HG03064 (cell line): ENCODE measurements around the gene TAF1D.

ENCODE experiments used
- ATAC-seq: cut with Tn5 transposase; IDR thresholded peaks from one replicate; pipeline ENCODE4 v1.9.1; 2021; ENCODE audit warnings: low read depth; ENCODE audit not compliant: unreplicated experiment

TAF1D gene

DNA sequence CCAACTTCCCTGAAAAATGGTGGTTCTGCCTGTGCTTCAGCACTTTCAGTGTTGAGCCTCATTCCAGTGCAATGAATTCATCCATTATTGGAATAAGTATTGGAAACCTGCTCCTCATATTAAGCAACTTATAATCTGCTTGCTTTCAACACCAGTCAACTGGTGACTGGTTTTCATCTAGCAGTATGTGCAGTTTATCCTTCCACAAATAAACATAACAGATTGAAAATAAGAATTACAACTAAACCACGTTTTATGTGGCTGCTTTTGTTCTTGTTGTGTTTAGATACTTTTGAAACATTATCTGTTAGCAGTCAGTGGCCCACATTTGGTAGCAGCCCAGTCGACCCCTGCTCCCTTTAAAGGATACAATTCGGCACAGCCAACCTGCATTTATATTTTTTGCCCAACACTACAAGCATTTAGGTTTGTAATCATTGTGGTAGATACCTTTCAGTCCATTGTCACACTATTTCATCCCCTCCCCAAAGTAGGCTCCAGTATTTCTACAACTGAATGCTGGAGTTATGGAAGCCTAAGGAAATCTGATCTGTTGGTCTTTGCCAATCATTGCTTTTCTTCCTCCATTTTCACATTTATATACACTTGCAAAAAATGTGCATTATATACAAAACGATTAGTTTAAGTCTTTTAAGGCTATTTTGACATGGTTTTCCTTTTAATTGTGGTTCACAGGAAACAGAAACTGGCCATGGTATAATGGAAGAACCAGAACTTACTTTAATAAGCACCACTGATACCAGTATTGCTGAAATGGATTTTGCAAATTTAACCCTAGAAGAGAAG, 13.1 kb downstream of the TAF1D start:
- no peak for ATAC-seq

DNA sequence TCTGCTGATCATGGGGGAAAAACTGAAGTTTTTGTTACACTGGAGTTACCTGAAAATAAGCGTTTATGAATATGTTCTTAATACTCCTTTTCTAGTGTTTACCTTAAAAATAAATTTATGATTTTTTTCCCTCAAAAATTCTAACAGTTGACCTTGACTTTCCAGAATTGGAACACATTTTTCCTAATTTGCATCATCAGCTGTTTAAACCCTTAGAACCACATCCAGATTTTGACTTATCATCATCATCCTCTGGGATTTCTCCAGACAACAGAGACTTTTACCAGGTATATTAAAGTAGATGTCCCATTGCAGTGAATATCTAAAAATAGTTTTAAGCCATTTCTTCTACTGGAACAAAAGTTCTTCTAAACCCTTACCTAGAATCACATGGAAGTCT, 17.2 kb downstream of the TAF1D start:
- no peak for ATAC-seq

GRCh38 chr11:93720522-93720921, 20.8 kb downstream of the TAF1D start:
- ATAC-seq: no peak

DNA sequence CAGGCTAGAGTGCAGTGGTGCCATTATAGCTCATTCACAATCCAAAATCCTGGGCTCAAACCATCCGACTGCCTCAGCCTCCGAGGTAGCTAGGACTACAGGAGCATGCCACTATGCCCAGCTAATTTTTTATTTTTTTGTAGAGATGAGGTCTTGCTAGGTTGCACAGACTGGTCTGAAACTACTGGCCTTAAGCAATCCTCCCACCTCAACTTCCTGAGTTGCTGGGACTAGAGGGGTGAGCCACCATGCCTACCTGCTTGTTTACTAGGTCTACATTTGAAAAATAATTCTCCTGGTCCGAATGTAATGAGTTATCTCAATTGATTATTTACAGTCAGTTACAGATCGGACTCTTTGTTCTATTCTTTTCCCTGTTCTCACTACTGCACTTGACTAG, 22.0 kb downstream of the TAF1D start:
- ATAC-seq: no peak

DNA sequence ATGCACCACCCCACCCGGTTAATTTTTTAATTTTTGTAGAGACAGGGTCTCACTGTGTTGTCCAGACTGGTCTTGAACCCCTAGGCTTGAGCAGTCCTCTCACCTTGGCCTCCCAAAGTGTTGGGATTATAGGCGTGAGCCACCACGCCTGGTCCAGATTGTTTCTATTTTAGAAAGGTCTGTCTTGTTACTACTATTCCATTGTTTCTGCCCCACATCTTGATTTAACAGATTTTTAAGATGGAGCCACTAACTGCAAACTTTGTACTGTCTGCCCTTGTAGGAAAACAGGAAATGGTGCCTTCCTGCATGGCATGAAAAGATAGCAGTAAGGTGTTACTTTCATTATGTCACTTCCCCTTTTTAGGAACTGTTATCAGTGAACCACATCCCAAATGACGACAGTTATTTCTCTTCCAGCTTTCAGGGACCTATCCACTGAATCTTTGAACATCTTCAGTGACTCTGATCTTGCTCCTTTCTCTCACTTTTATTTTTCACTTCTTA, 23.2 kb downstream of the TAF1D start:
- peak; percentile 78 for ATAC-seq

DNA sequence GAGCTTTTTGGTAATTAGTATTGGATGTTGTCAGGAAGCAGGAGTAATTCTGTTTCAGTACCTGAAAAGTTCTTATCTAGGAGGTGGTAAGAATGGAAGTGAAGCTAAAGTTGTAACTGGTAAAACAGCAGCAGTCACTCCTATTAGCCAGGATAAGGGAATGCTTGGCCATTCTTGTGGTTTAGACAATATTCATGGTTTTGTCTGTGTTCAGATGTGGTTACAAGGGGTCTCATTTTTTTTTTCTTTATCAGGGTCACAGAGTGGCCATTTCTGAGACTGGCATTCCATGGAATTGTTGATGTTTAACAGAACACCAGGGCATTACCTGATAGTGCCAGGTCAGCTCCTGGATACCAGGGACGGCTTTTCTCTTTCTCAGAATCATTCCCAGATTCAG, 23.8 kb downstream of the TAF1D start:
- ATAC-seq: no peak

DNA sequence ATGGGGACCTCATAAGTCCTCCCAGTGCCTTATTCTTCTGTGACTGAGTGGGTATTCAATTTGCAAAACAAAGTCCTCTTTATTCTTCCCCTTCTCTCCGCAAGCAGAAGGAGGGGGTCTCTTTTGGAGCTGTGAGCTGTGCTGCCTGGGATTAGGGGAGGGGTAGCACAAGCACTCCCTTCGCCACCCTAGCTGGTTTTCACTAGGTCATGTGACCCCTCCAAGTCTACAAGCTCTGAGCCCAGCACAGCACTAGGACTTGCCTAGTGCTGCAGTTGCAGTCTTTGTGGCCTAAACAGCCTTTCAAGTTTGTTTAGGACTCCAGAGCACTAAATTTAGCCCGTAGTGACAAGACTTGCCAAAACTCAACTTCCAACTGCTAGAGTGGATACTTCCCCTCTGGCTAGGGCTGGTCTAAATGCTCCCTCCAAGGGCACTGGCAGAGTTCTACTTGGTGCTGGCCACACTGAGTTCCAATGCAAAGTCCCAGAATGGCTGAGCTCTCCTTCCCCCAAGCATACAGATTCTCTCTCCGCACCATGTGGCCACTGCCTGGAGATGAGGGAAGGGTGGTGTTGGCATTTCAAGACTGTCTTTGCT, 25.4 kb downstream of the TAF1D start:
- no peak for ATAC-seq

- ATAC-seq: no peak
These were observed 28.6 kb downstream of the TAF1D start for GRCh38 chr11:93712678-93713077.

DNA sequence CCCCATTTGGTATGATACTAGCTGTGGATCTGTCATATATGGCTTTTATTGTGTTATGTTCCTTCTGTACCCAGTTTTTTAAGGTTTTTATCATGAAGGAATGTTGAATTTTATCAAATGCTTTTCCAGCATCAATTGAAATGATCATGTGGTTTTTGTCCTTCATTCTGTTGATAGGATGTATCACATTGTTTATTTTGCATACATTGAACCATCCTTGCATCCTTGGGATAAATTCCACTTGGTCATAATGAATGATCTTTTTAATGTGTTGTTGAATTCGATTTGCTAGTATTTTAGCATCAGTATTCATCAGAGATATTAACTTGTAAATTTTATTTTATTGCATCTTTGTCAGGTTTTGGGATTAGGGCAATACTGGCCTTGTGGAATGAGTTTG, 31.1 kb downstream of the TAF1D start:
- ATAC-seq: no peak

GRCh38 chr11:93704237-93704636, 37.1 kb downstream of the TAF1D start:
- no peak for ATAC-seq

DNA sequence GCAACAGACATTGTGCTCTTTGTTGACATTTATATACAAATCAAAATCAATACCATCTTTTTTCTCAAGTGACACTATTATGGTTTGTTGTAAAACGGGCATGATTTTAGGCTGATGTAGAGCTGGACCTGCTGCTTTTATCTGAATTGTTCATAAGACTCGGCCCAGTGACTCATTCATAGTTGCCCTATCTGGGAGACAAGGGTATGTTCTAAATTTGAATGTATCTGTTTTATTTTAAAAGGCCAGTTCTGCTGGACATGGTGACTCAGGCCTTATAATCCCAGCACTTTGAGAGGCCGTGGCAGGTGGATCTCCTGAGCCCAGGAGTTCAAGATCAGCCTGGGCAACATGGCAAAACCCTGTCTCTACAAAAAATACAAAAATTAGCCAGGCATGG, 40.5 kb downstream of the TAF1D start:
- ATAC-seq: no peak

DNA sequence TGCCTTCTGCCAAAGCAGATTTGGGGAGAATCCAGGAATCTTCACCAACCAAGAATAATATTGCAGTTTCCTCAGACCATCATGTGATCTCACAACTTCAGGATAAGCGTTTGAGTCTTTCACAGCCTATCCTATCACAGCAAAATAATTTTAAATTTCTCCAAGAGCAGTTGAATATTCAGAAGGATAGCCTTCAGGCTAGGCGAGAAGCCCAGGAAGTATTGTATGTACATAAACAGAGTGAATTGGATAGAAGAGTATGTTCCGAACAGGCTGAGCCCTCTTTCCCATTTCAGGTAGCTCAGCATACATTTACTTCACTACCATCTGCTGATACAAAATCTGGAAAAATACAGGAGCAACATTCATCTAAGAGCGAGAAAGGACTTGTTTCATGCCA, 43.7 kb downstream of the TAF1D start:
- no peak for ATAC-seq

DNA sequence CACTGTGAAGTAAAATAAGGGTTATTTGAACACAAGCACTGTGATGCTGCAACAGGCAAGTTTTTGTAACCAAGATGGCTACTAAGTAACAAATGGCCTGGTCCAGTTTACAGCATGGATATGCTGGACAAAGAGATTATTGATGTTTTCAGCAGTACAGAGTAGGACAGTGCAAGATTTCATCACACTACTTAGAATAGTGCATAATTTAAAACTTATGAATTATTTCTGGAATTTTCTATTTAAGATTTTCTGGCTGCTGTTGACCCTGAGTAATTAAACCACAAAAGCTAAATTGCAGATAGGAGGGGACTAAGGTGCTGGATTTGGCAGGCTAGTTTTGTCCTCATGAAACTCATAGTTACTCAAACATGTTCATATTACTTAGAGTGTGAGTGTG, 46.7 kb downstream of the TAF1D start:
- ATAC-seq: no peak

- no peak for ATAC-seq
These were observed 47.2 kb downstream of the TAF1D start for GRCh38 chr11:93694109-93694508.

- no peak for ATAC-seq
These were observed 52.1 kb downstream of the TAF1D start for GRCh38 chr11:93689240-93689639.

DNA sequence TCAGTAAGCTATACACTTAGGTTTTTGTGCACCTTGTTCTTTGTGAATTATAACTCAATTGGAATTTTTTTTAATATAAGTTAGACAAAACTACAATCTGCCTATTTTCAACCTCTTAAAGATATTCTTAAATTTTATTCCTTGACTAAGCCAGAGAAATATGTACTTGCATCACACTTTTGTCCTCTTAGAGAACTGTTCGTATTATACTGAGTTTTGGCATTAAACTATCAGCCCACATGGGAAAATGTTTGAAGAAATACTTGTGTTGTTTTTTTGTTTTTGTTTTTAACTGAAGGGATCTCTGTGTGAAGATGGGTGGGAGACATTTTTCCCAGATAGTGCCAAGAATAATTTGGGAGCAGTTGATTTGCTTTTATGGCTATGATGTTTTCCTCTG, 54.5 kb downstream of the TAF1D start:
- ATAC-seq: no peak

GRCh38 chr11:93686226-93686625, 55.1 kb downstream of the TAF1D start:
- no peak for ATAC-seq
